H9 (cell line): ENCODE measurements around the gene LSM3. TPM values are rescaled to one million over a fixed set of nuclear protein-coding genes. Genes with fewer than 3 reads are reported as not detected.

Experiments
- DNase-seq: peaks from one replicate; pipeline ENCODE4 v3.0.0-alpha.2; 2017
- H2AFZ ChIP-seq: one replicate; pipeline ENCODE4 v1.6.1; 2013; ENCODE audit warnings: mild to moderate bottlenecking, low read length, control low read depth, moderate library complexity
- H2AK5ac ChIP-seq: 2 replicates; pipeline ENCODE4 v1.6.1; 2013; ENCODE audit warnings: low read length, control low read depth, mixed read lengths; ENCODE audit not compliant: insufficient read length
- H2BK120ac ChIP-seq: one replicate; pipeline ENCODE4 v1.6.1; 2013; ENCODE audit warnings: low read depth, mild to moderate bottlenecking, low read length, control low read depth, inconsistent platforms; ENCODE audit not compliant: poor library complexity, severe bottlenecking
- H2BK12ac ChIP-seq: 2 replicates; pipeline ENCODE4 v1.6.1; 2013; ENCODE audit warnings: low read length, control low read depth, mixed read lengths, low read depth; ENCODE audit not compliant: insufficient read length
- H2BK15ac ChIP-seq: 2 replicates; pipeline ENCODE4 v1.6.1; 2013; ENCODE audit warnings: low read depth, low read length, control low read depth
- H2BK20ac ChIP-seq: one replicate; pipeline ENCODE4 v1.6.1; 2013; ENCODE audit warnings: low read depth, mild to moderate bottlenecking, low read length, control low read depth, inconsistent platforms; ENCODE audit not compliant: poor library complexity, severe bottlenecking
- H2BK5ac ChIP-seq: 2 replicates; pipeline ENCODE4 v1.6.1; 2013; ENCODE audit warnings: low read length, control low read depth, mixed read lengths; ENCODE audit not compliant: insufficient read length
- H3K14ac ChIP-seq: 2 replicates; pipeline ENCODE4 v1.6.1; 2013; ENCODE audit warnings: low read length, control low read depth; ENCODE audit not compliant: insufficient read depth
- H3K18ac ChIP-seq: 2 replicates; pipeline ENCODE4 v1.6.1; 2013; ENCODE audit warnings: low read depth, mild to moderate bottlenecking, mixed read lengths, low read length, control low read depth; ENCODE audit not compliant: insufficient read length
- H3K23ac ChIP-seq: 2 replicates; pipeline ENCODE4 v1.6.1; 2013; ENCODE audit warnings: low read length, control low read depth, mixed read lengths, low read depth; ENCODE audit not compliant: insufficient read length
- H3K23me2 ChIP-seq: 2 replicates; pipeline ENCODE4 v1.6.1; 2013; ENCODE audit warnings: low read depth, mild to moderate bottlenecking, mixed read lengths, low read length, control low read depth; ENCODE audit not compliant: insufficient read length, poor library complexity, severe bottlenecking
- H3K27ac ChIP-seq: 2 replicates; pipeline ENCODE4 v1.5.1; 2013; ENCODE audit warnings: low read length, control low read depth, mixed read lengths, low read depth; ENCODE audit not compliant: insufficient read length
- H3K27me3 ChIP-seq: 2 replicates; pipeline ENCODE4 v1.6.1; 2013; ENCODE audit warnings: low read length, control low read depth, inconsistent platforms; ENCODE audit not compliant: insufficient read depth
- H3K4ac ChIP-seq: 2 replicates; pipeline ENCODE4 v1.6.1; 2013; ENCODE audit warnings: low read depth, mild to moderate bottlenecking, control low read depth, inconsistent platforms, low read length, moderate library complexity
- H3K4me1 ChIP-seq: 2 replicates; pipeline ENCODE4 v1.6.1; 2013; ENCODE audit warnings: low read length, control low read depth, inconsistent platforms; ENCODE audit not compliant: insufficient read depth
- H3K4me2 ChIP-seq: 2 replicates; pipeline ENCODE4 v1.6.1; 2013; ENCODE audit warnings: low read length, control low read depth, mixed read lengths; ENCODE audit not compliant: insufficient read length, insufficient read depth
- H3K56ac ChIP-seq: 2 replicates; pipeline ENCODE4 v1.6.1; 2013; ENCODE audit warnings: low read depth, mild to moderate bottlenecking, mixed read lengths, low read length, control low read depth; ENCODE audit not compliant: insufficient read length
- H3K79me1 ChIP-seq: 2 replicates; pipeline ENCODE4 v1.6.1; 2013; ENCODE audit warnings: low read depth, mild to moderate bottlenecking, moderate library complexity, low read length, control low read depth, inconsistent platforms; ENCODE audit not compliant: insufficient read depth, poor library complexity, severe bottlenecking
- H3K79me2 ChIP-seq: 2 replicates; pipeline ENCODE4 v1.6.1; 2013; ENCODE audit warnings: low read length, control low read depth, inconsistent platforms; ENCODE audit not compliant: insufficient read depth
- H3K9ac ChIP-seq: 2 replicates; pipeline ENCODE4 v1.6.1; 2013; ENCODE audit warnings: low read length, control low read depth, mixed read lengths; ENCODE audit not compliant: insufficient read length; ENCODE audit errors: extremely low read depth
- H3K9me3 ChIP-seq: one replicate; pipeline ENCODE4 v1.6.1; 2013; ENCODE audit warnings: low read depth, low read length, inconsistent platforms; ENCODE audit not compliant: control insufficient read depth
- H3T11ph ChIP-seq: one replicate; pipeline ENCODE4 v1.6.1; 2013; ENCODE audit warnings: mild to moderate bottlenecking, low read length, control low read depth, inconsistent platforms
- H4K20me1 ChIP-seq: one replicate; pipeline ENCODE4 v1.6.1; 2013; ENCODE audit not compliant: control insufficient read depth, insufficient read length, insufficient read depth
- H4K5ac ChIP-seq: 2 replicates; pipeline ENCODE4 v1.6.1; 2013; ENCODE audit warnings: low read depth, mild to moderate bottlenecking, mixed read lengths, low read length, control low read depth; ENCODE audit not compliant: insufficient read length
- H4K8ac ChIP-seq: replicated peaks from 2 replicates; pipeline ENCODE4 v1.6.1; 2013; ENCODE audit warnings: low read length, control low read depth, mixed read lengths, low read depth; ENCODE audit not compliant: insufficient read length
- H4K91ac ChIP-seq: 2 replicates; pipeline ENCODE4 v1.6.1; 2013; ENCODE audit warnings: low read depth, mild to moderate bottlenecking, moderate library complexity, mixed read lengths, low read length, control low read depth; ENCODE audit not compliant: insufficient read length
- H3K27ac Mint-ChIP-seq, 3 experiments: 2 replicates in 2 of 3; 3 replicates in 1 of 3; pipeline ENCODE4 v1.8.0; 2020 to 2021; ENCODE audit warnings: mixed read lengths in 3 of 3, mild to moderate bottlenecking in 1 of 3, moderate library complexity in 1 of 3
- H3K27me3 Mint-ChIP-seq: 2 replicates; pipeline ENCODE4 v1.8.0; 2021; ENCODE audit warnings: low read depth, mild to moderate bottlenecking, moderate library complexity, mixed read lengths
- H3K36me3 Mint-ChIP-seq, 3 experiments: 2 replicates in 2 of 3; 3 replicates in 1 of 3; pipeline ENCODE4 v1.8.0; 2020 to 2021; ENCODE audit warnings: low read depth in 3 of 3, mixed read lengths in 3 of 3; ENCODE audit not compliant: insufficient read depth in 1 of 3
- H3K4me1 Mint-ChIP-seq, 2 experiments: 2 replicates each; pipeline ENCODE4 v1.8.0; 2020; ENCODE audit warnings: mixed read lengths in 2 of 2
- H3K4me3 Mint-ChIP-seq, 2 experiments: 2 replicates in 1 of 2; 3 replicates in 1 of 2; pipeline ENCODE4 v1.8.0; 2020 to 2021; ENCODE audit warnings: mild to moderate bottlenecking in 2 of 2, mixed read lengths in 2 of 2, moderate library complexity in 1 of 2
- H3K9me3 Mint-ChIP-seq, 2 experiments: 2 replicates in 1 of 2; 3 replicates in 1 of 2; pipeline ENCODE4 v1.8.0; 2020; ENCODE audit warnings: mild to moderate bottlenecking in 2 of 2, mixed read lengths in 2 of 2, moderate library complexity in 1 of 2
- CTCF ChIP-seq: fragments of 200-600 bp; sonication (generic); conservative IDR thresholded peaks from 3 replicates; pipeline ENCODE4 v1.8.0; 2021; ENCODE audit warnings: antibody characterized with exemption, mild to moderate bottlenecking
- WGBS: extraction: QIAGEN DNeasy Blood & Tissue Kit; methylation state at CpG from one replicate; pipeline ENCODE4 v1.1.7; 2013; ENCODE audit warnings: missing lambda C conversion rate, low lambda C conversion rate, mixed read lengths; ENCODE audit not compliant: insufficient read length; ENCODE audit errors: extremely low coverage; 5-methylcytosine and 5-hydroxymethylcytosine counted together
- total RNA-seq: library from RNA; stranded (reverse); gene quantifications from 2 replicates; pipeline ENCODE4 v1.2.1, GENCODE V29; 2021

Gene LSM3
- total RNA-seq, 1 experiment from 2014 or later: 24.4 TPM

DNA sequence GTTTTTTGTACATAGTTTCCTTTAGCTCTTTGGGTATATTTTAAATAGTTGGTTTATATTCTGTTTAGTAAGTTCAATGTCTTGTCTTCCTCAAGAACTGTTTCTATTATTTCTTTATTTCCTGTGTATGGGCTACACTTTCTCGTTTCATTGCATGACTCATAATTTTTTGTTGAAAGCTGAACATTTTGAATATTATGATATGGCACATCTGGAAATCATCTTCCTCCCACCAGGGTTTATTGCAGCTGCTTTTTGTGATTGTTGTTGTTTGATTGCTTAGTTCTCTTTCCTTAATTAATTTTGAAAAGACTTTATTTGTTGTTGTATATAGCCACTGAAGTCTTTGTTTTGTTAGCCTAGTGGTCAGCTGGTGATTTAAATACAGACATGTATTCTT lies 43.8 kb downstream of the LSM3 start:
- Histone ChIP-seq H3K27me3 (no peaks in the 10 kb centered on the region), H2BK5ac (no peak overlapping the region), H3K4me2 (no peak overlapping the region), H3T11ph (no peak overlapping the region), H3K4me1 (no peaks in the 10 kb centered on the region), H2AK5ac (no peak overlapping the region), H4K91ac (no peak overlapping the region), H2BK15ac (no peak overlapping the region), H3K9me3 (no peaks in the 10 kb centered on the region), H3K79me1 (no peaks in the 10 kb centered on the region), H2BK20ac (no peak overlapping the region), H3K4ac (no peak overlapping the region), H4K8ac (no peak overlapping the region), H3K79me2 (no peaks in the 10 kb centered on the region), H3K23me2 (no peaks in the 10 kb centered on the region), H2BK12ac (no peak overlapping the region), H3K14ac (no peak overlapping the region), H3K23ac (no peak overlapping the region), H2BK120ac (no peak overlapping the region), H3K18ac (no peak overlapping the region), H3K27ac (no peak overlapping the region), H2AFZ (no peak overlapping the region), H3K56ac (no peak overlapping the region), H3K9ac (no peak overlapping the region), H4K5ac (no peak overlapping the region), H4K20me1 (no peaks in the 10 kb centered on the region)
- H3K27me3 Mint-ChIP-seq: peaks cover 17% of the 10 kb centered on the region
- H3K4me1 Mint-ChIP-seq: peaks cover 23% of the 10 kb centered on the region in 2 experiments
- TF ChIP-seq CTCF: no peak
- peaks cover 1 to 20% (median 7%) of the 10 kb centered on the region in 3 experiments; a peak in 6 of 7 replicates for H3K36me3 Mint-ChIP-seq
- no CpG with 5 or more reads among the region's 1 CpG for WGBS
- H3K27ac Mint-ChIP-seq: no peak overlapping the region
- DNase-seq: no peak
- no peak overlapping the region for H3K4me3 Mint-ChIP-seq
- H3K9me3 Mint-ChIP-seq: peaks cover 29 to 32% of the 10 kb centered on the region in 2 experiments
